ENCODE results near the gene BEX3.
A peak's percentile ranks its signal among the peaks of the same experiment; 100 is the strongest.
"Not testable (repeated sequence)": the region's sequence is repeated elsewhere in the genome, so short reads cannot be mapped to it uniquely, and the experiment has no call there.

BEX3 gene

DNA sequence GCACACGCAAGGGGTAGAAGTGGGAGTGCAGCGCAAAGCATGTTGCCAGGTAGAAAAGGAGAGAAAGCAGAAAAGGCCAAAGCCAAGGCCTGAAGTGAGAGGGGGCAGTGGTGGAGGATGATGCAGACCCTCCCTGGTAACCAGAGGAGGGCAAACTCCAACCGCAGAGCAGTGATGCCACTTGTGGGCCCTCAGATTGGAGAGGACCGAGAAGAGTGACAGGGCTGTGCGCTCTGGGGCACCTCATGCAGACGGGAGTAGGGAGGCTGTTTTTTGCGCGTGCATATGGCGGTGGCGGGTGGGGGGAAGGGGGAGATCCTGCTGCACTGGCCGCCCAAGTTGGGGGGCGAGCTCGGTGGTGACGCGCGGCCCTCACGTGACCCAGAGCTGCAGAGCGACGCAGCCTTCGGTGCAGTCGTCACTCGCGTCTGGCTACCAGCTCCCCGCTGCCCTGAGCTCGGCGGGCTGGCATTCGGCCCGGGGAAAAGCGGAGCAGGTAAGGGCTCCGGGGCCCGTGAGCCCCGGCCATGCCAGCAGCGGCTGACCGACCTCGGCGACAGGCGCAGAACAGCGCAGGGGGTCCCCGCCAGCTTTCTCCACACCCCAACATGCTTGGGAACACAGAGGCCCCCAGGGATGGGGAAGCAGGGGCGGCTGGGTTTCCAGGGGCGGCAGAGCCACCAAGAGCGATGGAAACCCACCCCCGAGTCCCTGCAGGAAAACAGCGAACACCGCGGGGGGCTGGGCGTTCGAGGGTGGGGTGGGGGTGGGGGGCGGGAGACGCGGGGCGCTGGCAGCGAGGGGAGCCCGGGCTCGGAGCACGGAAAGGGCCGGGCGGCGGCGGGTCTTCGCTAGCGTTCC is at the start of gene BEX3:
BEX3 (plus strand) TSS at position 421 of the 861 bp plus-strand sequence. CDS start 984 bp downstream, outside the sequence.
- peak; percentile 24 to 29 for DNase-seq (ENCODE audit: low read depth in 2 of 2)

DNA sequence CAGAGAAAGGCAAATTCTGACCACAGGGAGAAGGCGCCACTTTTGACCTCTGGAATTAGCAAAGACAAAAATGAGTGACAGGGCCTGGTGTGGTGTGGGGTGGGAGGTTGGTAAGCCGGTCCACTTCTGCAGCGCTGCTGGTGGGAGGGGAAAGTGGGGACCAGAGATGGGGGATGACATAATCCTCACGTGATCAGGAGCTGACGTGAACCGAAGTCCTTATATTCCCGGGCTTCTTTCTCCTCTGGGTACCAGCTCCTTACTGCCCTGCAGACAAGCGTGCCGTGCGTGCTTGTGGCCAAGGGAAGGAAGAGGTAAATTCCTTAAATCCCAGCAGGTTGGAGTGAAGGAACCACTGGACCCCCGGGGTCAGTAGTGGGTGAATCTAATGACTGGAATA is 46.3 kb upstream of the BEX3 start, which contains the start of gene TCEAL7:
TCEAL7 (plus strand) TSS at position 249 of the 400 bp plus-strand sequence. CDS start 1,165 bp downstream, outside the sequence.
- no peak for DNase-seq (ENCODE audit: low read depth in 2 of 2)

DNA sequence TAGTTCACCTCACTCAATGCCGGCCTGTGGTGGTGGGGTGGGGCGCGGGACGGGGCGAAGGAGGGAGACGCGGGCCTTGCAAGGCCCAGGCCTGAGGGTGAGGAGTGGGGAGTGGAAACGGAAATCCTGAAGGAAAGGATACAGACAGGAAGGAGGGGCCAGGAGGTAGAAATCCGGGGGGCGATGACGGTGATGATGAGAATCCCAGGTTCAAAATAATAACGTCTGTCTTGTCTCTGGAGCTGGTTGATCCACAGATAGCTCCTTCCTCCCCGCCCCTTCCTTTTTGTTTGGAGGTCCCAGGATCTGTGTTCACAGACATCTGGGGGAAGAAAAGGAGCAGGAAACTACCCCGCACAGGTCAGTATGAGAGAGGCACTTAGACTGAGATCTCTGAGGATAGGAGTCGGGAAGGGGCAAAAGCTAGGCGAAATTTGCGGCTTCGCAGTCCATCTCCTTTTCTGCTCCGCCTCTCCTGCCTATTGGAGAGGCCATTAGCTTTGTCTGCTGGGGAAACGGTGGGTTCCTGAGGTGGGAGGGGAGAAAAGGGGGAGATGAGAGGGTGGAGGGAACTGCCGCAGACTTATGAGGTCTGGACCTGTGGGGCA is 45.6 kb upstream of the BEX3 start:
- no peak for DNase-seq (ENCODE audit: low read depth in 2 of 2)

DNA sequence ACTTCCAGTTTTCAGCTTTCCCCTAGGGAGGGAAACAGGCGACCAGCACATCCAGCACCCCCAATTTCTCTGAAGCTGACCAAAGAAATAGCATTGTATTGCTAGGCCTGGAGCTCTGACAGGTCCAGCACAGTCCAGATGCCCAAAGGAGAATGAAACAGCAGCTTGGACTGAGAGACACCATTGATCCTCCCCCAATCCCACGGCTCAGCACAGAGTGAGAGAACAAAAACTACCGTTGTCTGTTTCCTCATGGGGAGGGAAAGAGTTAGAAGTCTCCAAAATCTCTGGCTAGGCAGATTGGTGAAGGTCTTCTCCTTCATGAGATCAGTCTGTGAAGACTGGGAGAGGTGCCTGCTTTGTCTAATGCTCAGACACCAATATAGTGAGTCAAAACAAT is 37.7 kb upstream of the BEX3 start:
- DNase-seq (ENCODE audit: low read depth in 2 of 2): no peak

DNA sequence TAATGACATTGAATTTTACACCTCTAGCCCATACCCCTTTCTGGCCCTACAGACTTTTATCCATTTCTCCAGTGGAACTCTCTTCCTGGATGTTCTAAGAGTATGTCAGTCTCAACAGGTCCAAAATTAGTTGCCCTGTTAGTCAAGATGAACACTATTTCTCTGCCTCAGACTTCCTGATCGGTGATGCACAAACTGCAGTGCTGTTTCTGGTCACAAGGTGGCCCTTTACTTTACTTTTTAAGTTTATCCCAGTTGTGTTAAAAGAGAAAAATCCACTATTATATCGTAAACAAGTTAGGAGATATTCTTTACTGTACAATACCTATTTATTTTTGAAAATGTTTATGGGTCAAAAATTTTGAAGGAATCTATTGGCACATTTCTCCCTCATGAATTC is 33.2 kb upstream of the BEX3 start:
- DNase-seq (ENCODE audit: low read depth in 2 of 2): no peak

DNA sequence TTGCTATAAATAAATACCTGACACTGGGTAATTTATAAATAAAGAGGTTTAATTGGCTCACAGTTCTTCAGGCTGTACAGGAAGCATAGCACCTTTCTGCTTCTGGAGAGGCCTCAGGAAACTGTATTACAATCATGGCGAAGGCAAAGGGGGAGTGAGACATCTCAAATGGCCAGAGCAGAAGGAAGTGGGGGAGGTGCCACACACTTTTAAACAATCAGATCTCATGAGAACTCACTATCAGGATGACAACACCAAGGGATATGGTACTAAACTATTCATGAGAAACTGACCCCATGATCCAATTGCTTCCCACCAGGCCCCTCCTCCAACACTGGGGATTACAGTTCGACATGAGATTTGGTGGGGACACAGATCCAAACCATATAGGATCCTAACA is 31.7 kb upstream of the BEX3 start:
- DNase-seq (ENCODE audit: low read depth in 2 of 2): no peak

DNA sequence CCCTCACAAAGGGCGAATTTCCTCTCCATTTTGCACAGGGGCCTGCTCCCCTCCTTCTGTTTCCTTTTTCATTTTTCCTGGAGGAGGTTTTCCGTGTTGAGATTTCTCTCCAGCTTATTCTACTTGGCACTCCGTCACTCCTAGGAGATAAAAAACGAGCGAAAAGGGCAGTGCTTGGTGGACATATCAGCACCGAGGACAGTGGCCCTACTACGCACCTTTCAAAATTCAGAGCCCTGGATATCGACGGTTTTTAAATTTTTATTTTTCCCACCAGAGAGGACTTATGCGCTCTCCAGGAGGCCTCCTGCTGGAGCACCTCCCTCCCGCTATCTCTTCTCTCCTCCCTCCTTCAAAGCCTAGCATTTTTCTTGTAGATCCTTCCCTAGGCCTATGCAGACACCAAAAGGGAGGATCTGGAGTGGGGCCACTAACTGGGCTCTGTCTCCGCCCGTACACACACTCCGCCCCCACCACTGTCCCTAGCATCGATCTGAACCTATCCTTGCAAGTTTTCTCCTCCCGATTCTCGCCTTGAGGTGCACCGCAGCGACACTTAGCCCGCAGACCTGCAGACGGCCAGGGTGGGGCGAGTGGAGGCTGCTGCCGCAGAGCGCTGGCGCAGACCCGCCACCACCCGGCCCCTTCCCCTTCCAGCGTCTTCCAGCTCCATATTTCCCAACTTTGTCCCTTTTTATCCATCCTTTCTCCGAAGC is 28.5 kb upstream of the BEX3 start:
- DNase-seq (ENCODE audit: low read depth in 2 of 2): no peak

DNA sequence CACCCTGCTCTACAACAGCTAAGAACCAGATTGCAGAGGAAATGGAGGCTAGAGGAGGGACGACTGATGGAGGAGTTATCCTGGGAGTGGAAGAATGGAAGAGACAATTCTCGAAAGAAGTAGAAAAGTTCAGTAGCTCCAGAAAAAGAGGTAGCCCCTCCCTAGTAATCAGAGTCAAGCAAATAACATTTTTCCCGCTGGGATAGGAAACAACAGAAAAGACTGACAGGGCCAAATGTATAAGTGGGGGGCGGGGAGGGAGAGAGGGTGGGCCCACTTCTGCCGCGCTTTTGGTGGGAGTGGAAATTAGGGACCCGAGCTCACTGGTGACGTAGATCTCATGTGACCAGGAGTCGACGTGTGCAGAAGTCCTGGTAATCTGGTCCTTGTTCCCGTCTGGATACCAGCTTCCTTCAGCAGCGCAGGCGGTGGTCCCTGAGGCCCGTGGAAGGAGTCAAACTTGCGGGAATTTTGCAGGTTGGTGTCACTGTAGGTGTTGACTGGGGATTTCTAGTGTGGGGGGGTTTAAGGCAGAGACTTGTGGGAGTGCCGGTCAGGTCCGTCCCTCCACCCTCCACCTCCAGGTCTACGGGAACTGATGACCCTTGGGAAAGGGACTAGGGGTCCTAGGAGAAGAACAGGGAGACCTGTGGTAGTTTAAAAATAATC is 20.1 kb upstream of the BEX3 start, which contains the start of gene TCEAL9:
TCEAL9 (plus strand) TSS at position 377 of the 669 bp plus-strand sequence. CDS start 1,179 bp downstream, outside the sequence.
- DNase-seq (ENCODE audit: low read depth in 2 of 2): peak; percentile 52 to 54

DNA sequence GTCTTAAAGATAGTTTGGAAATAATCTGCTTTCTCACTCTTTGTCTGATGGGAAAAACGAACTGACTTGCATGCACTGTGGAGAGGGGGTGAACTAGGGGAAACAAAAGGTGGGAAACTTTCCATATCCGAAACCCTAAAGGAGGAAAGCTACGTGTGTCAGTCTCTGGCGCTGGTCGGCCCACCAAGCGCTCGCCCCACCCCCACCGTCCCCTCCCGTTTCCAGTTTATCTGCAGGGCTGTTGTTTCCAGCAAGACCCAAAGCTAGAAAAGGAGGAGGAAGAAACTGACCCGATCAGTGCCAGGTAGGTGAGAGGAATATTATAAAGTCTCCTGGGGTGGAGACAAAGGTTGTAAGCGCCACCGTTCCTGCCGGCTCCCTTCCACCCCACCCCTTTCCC is 19.5 kb upstream of the BEX3 start:
- DNase-seq (ENCODE audit: low read depth in 2 of 2): no peak

DNA sequence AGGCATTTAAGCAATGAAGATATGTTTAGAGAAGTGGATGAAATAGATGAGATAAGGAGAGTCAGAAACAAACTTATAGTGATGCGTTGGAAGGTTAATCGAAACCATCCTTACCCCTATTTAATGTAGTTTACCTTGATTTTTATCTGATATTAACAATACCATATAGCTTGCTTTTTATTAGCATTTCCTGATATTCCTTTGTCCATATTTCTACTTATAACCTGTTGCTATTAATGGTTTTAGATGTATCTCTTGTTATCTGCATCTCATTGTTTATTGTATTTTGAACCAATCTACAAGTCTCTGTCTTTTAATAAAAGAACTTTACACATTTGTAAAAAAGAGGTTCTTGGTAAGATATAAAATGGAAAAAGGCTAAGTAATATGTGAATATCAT is 18.5 kb upstream of the BEX3 start:
- no peak for DNase-seq (ENCODE audit: low read depth in 2 of 2)

DNA sequence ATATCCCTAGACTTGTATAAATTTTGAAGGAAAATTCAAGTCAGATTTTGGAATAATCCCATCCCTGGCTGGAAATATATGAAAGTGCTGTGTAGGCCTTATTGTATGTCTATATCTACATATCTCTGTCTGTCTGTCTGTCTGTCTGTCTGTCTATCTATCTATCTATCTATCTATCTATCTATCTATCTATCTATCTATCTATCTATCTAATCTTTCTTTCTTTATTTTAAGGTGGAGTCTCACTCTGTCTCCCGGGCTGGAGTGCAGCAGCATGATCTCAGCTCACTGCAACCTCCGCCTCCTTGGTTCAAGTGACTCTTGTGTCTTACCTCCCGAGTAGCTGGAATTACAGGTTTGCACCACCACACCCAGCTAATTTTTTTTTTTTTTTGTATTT is 16.7 kb upstream of the BEX3 start:
- DNase-seq (ENCODE audit: low read depth in 2 of 2): not testable (repeated sequence)

DNA sequence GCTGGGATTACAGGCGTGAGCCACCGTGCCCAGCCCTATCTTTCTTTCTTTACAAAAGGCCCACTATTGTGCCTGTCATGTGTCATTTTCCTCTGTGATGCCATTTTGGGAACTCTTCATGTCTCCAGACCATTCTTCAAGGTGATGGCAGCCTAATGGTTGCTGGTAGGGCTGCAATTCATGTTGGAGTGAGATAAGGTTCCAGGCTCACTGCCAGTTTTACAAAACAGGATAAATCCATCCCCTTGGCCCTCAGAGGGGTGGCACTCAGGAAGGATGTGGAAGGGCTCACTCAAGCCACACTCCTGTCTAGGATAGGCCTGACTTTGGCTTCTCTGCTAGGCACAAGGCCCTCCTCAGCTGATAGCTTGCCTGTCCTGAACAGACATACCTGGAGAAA is 16.2 kb upstream of the BEX3 start:
- no peak for DNase-seq (ENCODE audit: low read depth in 2 of 2)

DNA sequence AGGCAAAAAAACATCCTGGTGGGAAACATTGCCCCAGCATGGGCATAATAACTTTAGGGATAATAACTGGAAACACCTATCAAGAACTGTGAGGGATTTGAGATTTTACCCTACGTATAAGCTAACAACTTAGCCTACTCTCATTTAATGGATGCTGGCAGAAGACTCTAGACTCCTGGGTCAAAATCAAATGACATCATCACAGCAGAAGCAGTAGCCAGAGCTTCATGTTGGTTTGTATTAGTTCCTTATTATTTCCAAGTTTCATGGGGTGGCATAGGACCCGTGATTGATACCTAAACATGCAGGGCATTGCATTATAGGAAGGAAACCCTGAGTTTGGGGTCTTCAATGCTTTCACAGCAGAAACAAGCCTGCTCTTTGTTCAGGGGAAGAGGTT is 15.4 kb upstream of the BEX3 start:
- no peak for DNase-seq (ENCODE audit: low read depth in 2 of 2)

DNA sequence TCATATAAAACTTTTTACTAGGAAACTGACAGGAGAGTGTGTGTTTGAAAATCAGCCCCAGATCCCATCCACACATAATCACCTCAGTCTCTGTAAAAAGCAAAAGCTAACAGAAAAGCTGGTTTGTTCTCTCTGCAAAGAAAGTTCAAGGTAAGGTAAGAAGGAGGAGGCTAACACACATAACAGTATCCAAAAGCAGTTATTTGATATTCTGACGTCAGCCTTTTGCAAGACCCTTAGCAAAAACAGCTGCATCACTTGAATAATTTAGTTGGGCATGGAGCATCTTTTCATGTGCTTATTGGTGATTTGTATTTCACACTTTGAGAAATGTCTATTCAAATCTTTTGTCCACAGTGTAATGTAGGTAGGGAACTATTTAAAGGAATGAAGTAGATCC is 14.5 kb upstream of the BEX3 start:
- no peak for DNase-seq (ENCODE audit: low read depth in 2 of 2)

DNA sequence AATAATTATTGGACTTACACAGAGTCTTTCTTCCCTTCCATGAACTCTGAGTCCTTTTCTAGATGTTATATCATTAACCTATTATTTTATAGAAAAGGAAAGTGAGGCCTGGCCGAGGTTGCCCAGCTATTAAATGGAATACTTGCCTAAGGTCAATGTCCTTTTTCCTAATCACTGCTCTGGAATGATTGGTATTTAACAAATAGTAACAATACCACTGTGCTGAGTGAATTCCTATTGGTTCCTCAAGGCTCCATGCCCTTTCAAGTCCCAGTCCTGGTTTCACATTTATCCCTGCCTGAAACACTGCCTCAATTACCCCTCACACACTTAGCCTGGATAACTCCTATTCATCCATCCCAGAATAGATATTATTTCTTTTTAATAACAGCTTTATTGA is 13.9 kb upstream of the BEX3 start:
- no peak for DNase-seq (ENCODE audit: low read depth in 2 of 2)

DNA sequence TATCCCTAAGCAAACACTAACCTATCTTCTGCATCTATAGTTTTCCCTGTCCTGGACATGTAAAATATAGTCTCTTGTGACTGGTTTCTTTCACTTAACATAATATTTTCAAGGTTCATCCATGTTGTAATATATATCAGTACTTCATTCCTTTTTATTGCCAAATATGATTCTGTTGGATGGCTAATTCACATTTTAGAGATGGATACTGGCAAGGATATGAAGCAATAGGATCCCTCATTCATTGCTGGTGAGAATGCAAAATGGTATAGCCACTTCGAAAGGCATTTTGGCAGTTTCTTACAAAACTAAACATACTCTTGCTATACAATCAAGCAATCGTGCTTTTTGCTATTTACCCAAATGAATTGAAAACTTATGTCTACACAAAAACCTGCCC is 13.3 kb upstream of the BEX3 start:
- DNase-seq (ENCODE audit: low read depth in 2 of 2): no peak

DNA sequence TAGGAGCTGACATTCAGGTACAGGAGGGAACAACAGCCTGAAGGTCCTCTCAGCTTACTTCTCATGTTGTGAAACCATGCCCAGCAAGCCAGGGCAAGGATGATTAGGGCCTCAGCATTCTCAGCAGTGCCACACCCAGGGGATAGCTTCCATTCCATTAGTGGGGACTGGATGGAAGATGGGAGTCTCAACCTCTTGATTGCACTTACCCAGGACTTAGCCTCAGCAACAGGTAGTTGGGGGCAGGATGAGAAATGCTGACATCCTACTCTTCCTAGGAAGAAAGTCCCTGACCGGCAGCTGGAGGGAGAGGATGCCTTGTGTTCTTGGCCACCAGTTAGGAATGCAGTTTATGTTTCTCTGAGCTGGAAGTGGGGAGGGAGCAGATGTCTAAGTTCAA is 8.8 kb upstream of the BEX3 start:
- DNase-seq (ENCODE audit: low read depth in 2 of 2): no peak

DNA sequence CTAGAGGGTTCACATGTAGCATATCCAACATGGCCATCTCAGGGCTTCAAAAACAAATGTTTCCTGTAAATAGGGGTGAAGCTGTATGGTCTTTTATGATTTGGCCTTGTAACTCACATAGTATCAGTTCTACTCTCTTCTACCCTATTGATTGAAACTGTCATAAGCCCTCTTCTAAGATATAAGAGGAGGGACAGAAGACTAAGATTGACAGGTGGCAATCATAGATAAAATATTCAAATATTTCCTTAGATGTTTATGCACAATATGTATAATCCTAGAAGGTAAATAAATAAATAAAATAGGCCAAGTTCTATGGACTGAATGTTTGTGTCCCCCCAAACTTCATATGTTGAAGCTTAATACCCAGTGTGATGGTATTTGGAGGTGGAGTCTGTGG is 6.9 kb upstream of the BEX3 start:
- DNase-seq (ENCODE audit: low read depth in 2 of 2): no peak

DNA sequence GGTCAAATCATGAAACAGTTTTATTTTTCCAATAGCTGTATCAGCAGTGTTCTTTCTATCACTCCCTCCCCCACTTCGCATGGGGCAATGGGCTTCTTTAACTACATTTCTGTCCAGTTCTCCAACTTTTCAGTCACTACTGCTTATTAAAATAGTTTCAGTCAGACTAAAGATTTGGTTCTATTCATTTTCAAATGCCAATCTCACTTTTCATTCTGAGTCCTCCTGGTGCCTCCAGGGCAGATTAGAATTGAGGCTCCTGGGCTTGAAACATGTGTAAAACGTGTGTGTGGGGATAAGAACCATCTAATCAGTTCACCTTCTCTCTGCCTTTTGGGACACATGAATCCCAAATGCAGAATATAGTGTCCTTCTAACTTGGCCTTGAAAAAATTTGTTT is 3.5 kb upstream of the BEX3 start:
- DNase-seq (ENCODE audit: low read depth in 2 of 2): no peak

DNA sequence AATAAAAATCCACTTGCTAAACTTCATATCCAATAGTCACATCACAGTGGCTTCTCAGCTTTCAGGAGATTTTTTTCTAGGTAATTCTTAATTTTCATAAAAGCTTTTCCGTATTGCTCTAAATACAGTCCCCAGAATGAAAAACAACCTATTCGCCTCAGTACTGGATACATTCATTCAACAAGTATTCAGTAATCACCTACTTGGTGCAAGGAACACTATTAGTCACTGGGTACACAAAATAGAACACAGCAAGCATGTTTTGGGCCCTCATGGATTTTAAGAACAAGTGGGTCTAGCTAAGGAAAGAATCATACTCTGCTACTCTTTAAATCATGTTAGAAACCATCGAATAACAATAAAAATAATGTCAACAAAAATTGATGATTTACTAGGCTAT is 2.8 kb upstream of the BEX3 start:
- DNase-seq (ENCODE audit: low read depth in 2 of 2): no peak

DNA sequence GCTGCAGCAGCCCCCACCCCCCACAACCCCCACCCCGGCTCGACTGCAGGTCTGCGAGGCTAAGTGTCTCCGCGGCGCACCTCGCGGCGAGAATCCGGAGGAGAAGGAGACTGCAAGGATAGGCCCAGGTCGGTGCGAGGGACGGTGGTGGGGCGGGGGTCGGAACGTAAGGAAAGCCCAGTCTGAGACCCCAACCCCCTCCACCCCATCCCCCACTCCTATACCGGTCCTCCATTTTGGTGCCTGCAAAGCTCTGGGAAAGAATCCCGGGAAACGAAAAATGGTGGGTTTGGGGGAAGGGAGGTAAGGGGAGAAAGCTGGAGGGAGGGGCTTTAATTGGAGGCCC is 614 bp downstream of the BEX3 start:
- peak in 1 of 2 experiments; percentile 12 for DNase-seq (ENCODE audit: low read depth in 2 of 2)

DNA sequence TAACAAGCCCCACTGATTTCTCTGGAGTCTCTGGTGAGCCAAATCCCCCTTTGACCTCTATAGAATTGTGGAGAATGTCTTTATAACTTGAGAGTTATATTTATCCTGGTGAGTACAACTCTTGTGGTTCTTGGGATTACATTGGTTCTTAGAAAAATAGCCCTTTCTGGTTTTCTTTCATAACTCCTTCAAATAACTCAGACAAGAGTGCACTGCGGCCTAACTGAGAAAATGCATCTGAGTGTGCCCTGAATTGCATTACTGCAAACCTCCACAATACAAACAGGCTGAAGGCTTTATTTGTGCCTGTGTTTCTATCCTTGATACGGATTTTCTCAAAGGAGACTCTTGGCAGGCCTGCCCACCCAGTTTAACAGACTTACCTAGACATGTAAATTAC is 2.7 kb downstream of the BEX3 start:
- DNase-seq (ENCODE audit: low read depth in 2 of 2): no peak

All from fibroblast of skin of left biceps (primary cell).